GM12872 (cell line): ENCODE measurements around the gene PRSS22.

Source experiments
- CTCF ChIP-seq: IDR thresholded peaks from 3 replicates; pipeline ENCODE4 v1.5.1; 2011; ENCODE audit warnings: low read depth, mild to moderate bottlenecking, low read length, moderate library complexity; ENCODE audit not compliant: insufficient read depth

PRSS22 gene, protein sequence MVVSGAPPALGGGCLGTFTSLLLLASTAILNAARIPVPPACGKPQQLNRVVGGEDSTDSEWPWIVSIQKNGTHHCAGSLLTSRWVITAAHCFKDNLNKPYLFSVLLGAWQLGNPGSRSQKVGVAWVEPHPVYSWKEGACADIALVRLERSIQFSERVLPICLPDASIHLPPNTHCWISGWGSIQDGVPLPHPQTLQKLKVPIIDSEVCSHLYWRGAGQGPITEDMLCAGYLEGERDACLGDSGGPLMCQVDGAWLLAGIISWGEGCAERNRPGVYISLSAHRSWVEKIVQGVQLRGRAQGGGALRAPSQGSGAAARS

GRCh38 chr16:2857451-2858244 is at the start of gene PRSS22:
Gene PRSS22 (minus strand): TSS chr16:2858170. CDS start chr16:2858104, 66 bp downstream.
- TF ChIP-seq CTCF = no peak

DNA sequence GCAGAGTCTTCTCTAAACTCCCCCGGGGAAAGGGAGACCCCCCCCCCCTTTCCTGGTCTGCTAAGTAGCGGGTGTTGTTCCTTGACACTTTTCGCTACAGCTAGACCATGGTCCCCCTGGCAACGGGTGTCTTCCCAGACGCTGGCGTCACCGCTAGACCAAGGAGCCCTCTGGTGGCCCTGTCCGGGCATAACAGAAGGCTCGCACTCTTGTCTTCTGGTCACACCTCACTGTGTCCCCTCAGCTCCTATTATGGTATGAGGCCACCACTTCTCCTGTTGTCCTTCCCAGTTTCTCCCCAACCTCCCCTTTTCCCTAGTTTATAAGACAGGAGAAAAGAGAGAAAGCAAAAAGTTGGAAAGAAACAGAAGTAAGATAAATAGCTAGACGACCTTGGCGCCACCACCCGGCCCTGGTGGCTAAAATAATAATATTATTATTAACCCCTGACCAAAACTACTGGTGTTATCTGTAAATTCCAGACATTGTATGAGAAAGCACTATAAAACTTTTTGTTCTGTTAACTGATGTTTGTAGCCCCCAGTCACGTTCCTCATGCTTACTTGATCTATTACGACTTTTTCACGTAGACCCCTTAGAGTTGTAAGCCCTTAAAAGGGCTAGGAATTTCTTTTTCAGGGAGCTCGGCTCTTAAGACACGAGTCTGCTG is 49.2 kb upstream of the PRSS22 start:
- peak; percentile 66 for TF ChIP-seq CTCF

GRCh38 chr16:2905988-2906387 is 48.0 kb upstream of the PRSS22 start:
- TF ChIP-seq CTCF = no peak

GRCh38 chr16:2905241-2905987 is 47.4 kb upstream of the PRSS22 start:
- no peak for TF ChIP-seq CTCF

DNA sequence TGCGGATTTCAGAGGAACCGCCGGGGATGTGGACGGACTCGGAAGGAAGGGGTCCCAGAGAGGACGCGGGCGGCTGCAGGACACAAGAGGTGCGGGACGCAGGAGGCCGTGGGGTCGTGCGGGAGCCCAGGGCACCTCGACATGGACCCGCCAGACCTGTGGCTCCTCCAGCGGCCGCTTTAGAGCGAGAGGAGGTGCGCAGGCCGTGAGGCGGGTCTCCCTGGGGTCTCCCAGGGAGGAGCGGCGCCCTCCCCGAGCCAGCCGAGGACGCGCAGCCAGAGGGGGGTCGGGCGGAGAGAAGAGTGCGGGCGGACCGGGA is 46.9 kb upstream of the PRSS22 start:
- TF ChIP-seq CTCF = no peak

- peak; percentile 89 for TF ChIP-seq CTCF
These were observed 46.3 kb upstream of the PRSS22 start for GRCh38 chr16:2904100-2904921.
